Endothelial cell of umbilical vein (primary cell): ENCODE results near the gene HIPK4. TPM values are rescaled to one million over a fixed set of nuclear protein-coding genes. Genes with fewer than 3 reads are reported as not detected.

Experiments used
- BruUV-seq: library from RNA; stranded (reverse); fragments of 400-500 nt; replicated peaks from 2 replicates; lab custom pipeline; 2021; lab: Mats Ljungman, UMichigan
- CTCF ChIA-PET: fragments of 300-600, 350-600 bp; sonication (Branson Sonifier 250); formaldehyde crosslinking; loops from one replicate; lab custom pipeline; 2021; ENCODE audit warnings: antibody characterized with exemption, inconsistent platforms; lab: Charles Lee
- POLR2A ChIA-PET: fragments of 300-600, 350-600 bp; sonication (Branson Sonifier 250); formaldehyde crosslinking; loops from one replicate; lab custom pipeline; 2021; ENCODE audit warnings: antibody characterized with exemption, inconsistent platforms; lab: Charles Lee
- DNase-seq: peaks from one replicate; pipeline ENCODE4 v3.0.0-alpha.2; 2011; ENCODE audit warnings: low read depth, low spot score
- FAIRE-seq: peaks from 2 replicates; lab custom pipeline; 2011; peaks lifted over from hg19 to GRCh38; lab: Jason Lieb, UNC
- H2AFZ ChIP-seq: 2 replicates; pipeline ENCODE4 v1.6.0; 2012; ENCODE audit warnings: low read depth, low read length, control low read depth, inconsistent platforms
- H3K27ac ChIP-seq: 2 replicates; pipeline ENCODE4 v1.5.1; 2011; ENCODE audit warnings: low read depth, mild to moderate bottlenecking, control low read depth, low read length, moderate library complexity; ENCODE audit not compliant: insufficient read depth
- H3K27me3 ChIP-seq, 2 experiments: 2 replicates each; pipeline versions ENCODE4 v1.6.0 to v1.6.1; 2011; ENCODE audit warnings: low read length in 2 of 2, mixed read lengths in 1 of 2; ENCODE audit not compliant: control insufficient read depth in 2 of 2, insufficient read depth in 2 of 2
- H3K36me3 ChIP-seq, 2 experiments: 2 replicates in 1 of 2; 3 replicates in 1 of 2; pipeline ENCODE4 v1.5.1; 2011; ENCODE audit warnings: low read length in 2 of 2, mild to moderate bottlenecking in 1 of 2, moderate library complexity in 1 of 2; ENCODE audit not compliant: control insufficient read depth in 2 of 2, insufficient read depth in 2 of 2; ENCODE audit errors: extremely low read depth in 1 of 2
- H3K4me1 ChIP-seq: 3 replicates; pipeline ENCODE4 v1.5.1; 2011; ENCODE audit warnings: mild to moderate bottlenecking, low read length; ENCODE audit not compliant: control insufficient read depth, insufficient read depth; ENCODE audit errors: extremely low read depth
- H3K4me2 ChIP-seq: 2 replicates; pipeline ENCODE4 v1.6.1; 2011; ENCODE audit warnings: low read length, control low read depth, mixed read lengths; ENCODE audit not compliant: insufficient read depth
- H3K4me3 ChIP-seq, 3 experiments: fragments of 200-600 bp in 1 of 3; sonication (generic), shearing (Covaris generic) in 1 of 3; replicated peaks in 1 of 3; 2 replicates each; pipeline ENCODE4 v1.5.1; 2011 to 2016; ENCODE audit warnings: control low read depth in 3 of 3, low read length in 3 of 3, mild to moderate bottlenecking in 2 of 3, inconsistent platforms in 1 of 3, low read depth in 1 of 3, moderate library complexity in 1 of 3; ENCODE audit not compliant: insufficient read depth in 1 of 3
- H3K79me2 ChIP-seq: 2 replicates; pipeline ENCODE4 v1.6.0; 2012; ENCODE audit warnings: low read length, inconsistent platforms; ENCODE audit not compliant: control insufficient read depth, insufficient read depth
- H3K9ac ChIP-seq: replicated peaks from 2 replicates; pipeline ENCODE3; 2011; ENCODE audit warnings: low read length, control low read depth; ENCODE audit not compliant: insufficient read depth; ENCODE audit errors: extremely low read depth
- H3K9me1 ChIP-seq: replicated peaks from 3 replicates; pipeline ENCODE4 v1.6.0; 2011; ENCODE audit warnings: mild to moderate bottlenecking, low read length; ENCODE audit not compliant: control insufficient read depth, insufficient read depth; ENCODE audit errors: extremely low read depth
- H3K9me3 ChIP-seq: replicated peaks from 2 replicates; pipeline ENCODE4 v1.5.1; 2012; ENCODE audit warnings: low read length, inconsistent platforms; ENCODE audit not compliant: control insufficient read depth, insufficient read depth
- H4K20me1 ChIP-seq: replicated peaks from 2 replicates; pipeline ENCODE3; 2011; ENCODE audit warnings: mild to moderate bottlenecking, low read length; ENCODE audit not compliant: control insufficient read depth, insufficient read depth; ENCODE audit errors: extremely low read depth
- EZH2 ChIP-seq: IDR thresholded peaks from 2 replicates; pipeline ENCODE4 v1.6.1; 2012; ENCODE audit warnings: borderline replicate concordance, low read depth, mild to moderate bottlenecking, moderate library complexity, low read length, inconsistent platforms; ENCODE audit not compliant: severe bottlenecking
- FOS ChIP-seq: IDR thresholded peaks from 2 replicates; pipeline ENCODE4 v1.6.1; 2011; ENCODE audit warnings: mild to moderate bottlenecking, low read length, moderate library complexity, borderline replicate concordance; ENCODE audit not compliant: insufficient read depth
- GATA2 ChIP-seq: IDR thresholded peaks from 2 replicates; pipeline ENCODE4 v1.7.0; 2011; ENCODE audit warnings: low read depth, mild to moderate bottlenecking, moderate library complexity, mixed read lengths, low read length; ENCODE audit not compliant: insufficient read length, insufficient read depth
- JUN ChIP-seq: IDR thresholded peaks from 2 replicates; pipeline ENCODE4 v1.6.1; 2011; ENCODE audit warnings: borderline replicate concordance, low read depth; ENCODE audit not compliant: insufficient read length, insufficient read depth
- MAX ChIP-seq: IDR thresholded peaks from 2 replicates; pipeline ENCODE4 v1.6.1; 2011; ENCODE audit not compliant: insufficient read depth, insufficient read length
- MYC ChIP-seq: IDR thresholded peaks from one replicate; pipeline ENCODE4 v1.6.1; 2011; ENCODE audit warnings: mild to moderate bottlenecking, low read depth, low read length
- POLR2A ChIP-seq: IDR thresholded peaks from 2 replicates; pipeline ENCODE4 v1.6.1; 2012; ENCODE audit warnings: low read depth, mild to moderate bottlenecking, control low read depth, low read length
- POLR2AphosphoS5 ChIP-seq: IDR thresholded peaks from 2 replicates; pipeline ENCODE4 v1.6.1; 2012; ENCODE audit warnings: low read depth, mild to moderate bottlenecking, control low read depth, low read length, moderate library complexity; ENCODE audit not compliant: insufficient read depth
- dilution Hi-C: fragments of 300-500 bp; cut with MboI; formaldehyde crosslinking; loops from one replicate; pipeline ENCODE4 v1.15.0; 2019; ENCODE audit warnings: low sequenced_read_pairs; ENCODE audit not compliant: extremely low pct_ligation_motif_present
- intact Hi-C: fragments of 100-400 bp; cut with micrococcal nuclease; formaldehyde crosslinking; loops from one replicate; pipeline ENCODE4 v1.10.0; 2022
- polyA plus RNA-seq, 4 experiments: library from polyadenylated mRNA; depleted of rRNA in 3 of 4; stranded (reverse) in 3 of 4; unstranded in 1 of 4; fragments of >200 nt; gene quantifications; 2 replicates each; pipeline versions ENCODE4 v1.2.1 to v1.2.3, GENCODE V29; 2011 to 2012; ENCODE audit warnings: missing spikeins in 1 of 4
- total RNA-seq: library from RNA; stranded (reverse); gene quantifications from 2 replicates; pipeline ENCODE4 v1.2.3, GENCODE V29; 2021
- TF ChIP-seq, protein P1 (sequence below), 2 donors: IDR thresholded peaks; 1 replicate in 1 of 2; 2 replicates in 1 of 2; pipeline ENCODE4 v1.5.1; 2011; ENCODE audit warnings: low read length in 2 of 2, mild to moderate bottlenecking in 2 of 2, moderate library complexity in 2 of 2, control low read depth in 1 of 2, inconsistent platforms in 1 of 2, low read depth in 1 of 2; ENCODE audit not compliant: insufficient read depth in 1 of 2; ENCODE audit errors: extremely low read depth in 1 of 2

The HIPK4 gene
- total and polyA plus RNA-seq, 2 donors (not counting 3 experiments of a cell fraction or from before 2014, with no cell fraction given) = 0.12 TPM; not detected in 1

DNA sequence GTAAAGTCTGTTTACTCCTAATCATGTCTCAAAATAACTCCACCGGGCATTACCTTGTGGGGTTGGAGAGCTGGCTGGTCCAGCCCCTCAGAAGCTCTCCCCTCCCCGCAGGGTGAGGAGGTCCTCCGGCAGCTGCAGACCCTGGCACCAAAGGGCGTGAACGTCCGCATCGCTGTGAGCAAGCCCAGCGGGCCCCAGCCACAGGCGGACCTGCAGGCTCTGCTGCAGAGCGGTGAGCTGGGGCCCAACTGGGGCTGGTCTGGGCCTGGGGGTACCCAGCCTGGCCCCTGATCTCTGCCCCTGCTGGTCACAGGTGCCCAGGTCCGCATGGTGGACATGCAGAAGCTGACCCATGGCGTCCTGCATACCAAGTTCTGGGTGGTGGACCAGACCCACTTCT, 20.2 kb downstream of the HIPK4 start:
- no TSS peak for BruUV-seq
- CTCF ChIA-PET = no interaction called here

DNA sequence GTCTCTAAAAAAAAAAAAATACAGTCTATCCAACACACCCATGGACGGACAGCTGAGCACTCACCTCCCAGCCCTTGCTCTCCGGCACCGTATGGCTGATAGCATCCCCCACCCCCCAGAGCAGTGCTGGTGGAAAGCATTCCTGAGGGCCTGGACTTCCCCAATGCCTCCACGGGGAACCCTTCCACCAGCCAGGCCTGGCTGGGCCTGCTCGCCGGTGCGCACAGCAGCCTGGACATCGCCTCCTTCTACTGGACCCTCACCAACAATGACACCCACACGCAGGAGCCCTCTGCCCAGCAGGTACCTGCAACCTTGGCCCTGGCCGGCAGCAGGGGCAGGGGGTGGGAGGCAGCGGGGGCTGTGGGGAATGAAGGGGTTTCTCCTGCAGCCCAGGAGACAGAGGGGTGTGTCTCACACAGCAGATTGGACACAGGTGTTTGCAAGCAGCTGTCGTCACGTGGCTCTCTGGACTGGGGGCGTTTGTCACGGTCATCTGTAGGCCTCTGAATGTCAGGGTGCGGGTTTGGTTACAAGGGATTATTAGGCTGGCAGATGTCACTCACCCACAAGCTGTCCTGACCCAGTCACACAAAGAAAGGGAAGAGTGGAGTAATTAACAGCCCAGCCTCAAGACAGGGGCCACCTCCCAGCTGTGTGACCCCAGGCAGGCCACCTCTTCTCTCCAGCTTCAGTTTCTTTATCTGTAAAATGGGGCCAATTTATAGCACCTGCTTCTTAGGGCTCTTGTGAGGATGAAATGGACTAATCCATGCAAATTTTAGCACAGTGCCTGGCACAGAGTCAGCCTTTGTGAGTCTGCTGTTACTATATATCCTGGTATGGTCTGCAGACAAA, 22.2 kb downstream of the HIPK4 start:
- no peaks in the 10 kb centered on the region for H3K79me2 ChIP-seq
- H2AFZ ChIP-seq = no peak overlapping the region
- FAIRE-seq (no peak), DNase-seq (no peak)
- TF ChIP-seq JUN (no peak), POLR2A (no peak), FOS (no peak), GATA2 (no peak), MYC (no peak), POLR2AphosphoS5 (no peak), MAX (no peak), EZH2 (no peak)
- TF ChIP-seq, protein P1, sequence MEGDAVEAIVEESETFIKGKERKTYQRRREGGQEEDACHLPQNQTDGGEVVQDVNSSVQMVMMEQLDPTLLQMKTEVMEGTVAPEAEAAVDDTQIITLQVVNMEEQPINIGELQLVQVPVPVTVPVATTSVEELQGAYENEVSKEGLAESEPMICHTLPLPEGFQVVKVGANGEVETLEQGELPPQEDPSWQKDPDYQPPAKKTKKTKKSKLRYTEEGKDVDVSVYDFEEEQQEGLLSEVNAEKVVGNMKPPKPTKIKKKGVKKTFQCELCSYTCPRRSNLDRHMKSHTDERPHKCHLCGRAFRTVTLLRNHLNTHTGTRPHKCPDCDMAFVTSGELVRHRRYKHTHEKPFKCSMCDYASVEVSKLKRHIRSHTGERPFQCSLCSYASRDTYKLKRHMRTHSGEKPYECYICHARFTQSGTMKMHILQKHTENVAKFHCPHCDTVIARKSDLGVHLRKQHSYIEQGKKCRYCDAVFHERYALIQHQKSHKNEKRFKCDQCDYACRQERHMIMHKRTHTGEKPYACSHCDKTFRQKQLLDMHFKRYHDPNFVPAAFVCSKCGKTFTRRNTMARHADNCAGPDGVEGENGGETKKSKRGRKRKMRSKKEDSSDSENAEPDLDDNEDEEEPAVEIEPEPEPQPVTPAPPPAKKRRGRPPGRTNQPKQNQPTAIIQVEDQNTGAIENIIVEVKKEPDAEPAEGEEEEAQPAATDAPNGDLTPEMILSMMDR (IDR thresholded peaks at IDR 0.05; ENCODE audit: extremely low read depth in 1 of 2, insufficient read depth in 1 of 2, low read depth in 1 of 2, low read length in 2 of 2) = no peak
- ChIA-PET POLR2A (no interaction called here), CTCF (no interaction called here)
- no peaks in the 10 kb centered on the region for H3K9me1 ChIP-seq
- no peaks in the 10 kb centered on the region for H4K20me1 ChIP-seq
- dilution Hi-C loops (no loop called here), intact Hi-C loops (loop anchor here (5.0 kb wide), 1 partner anchor 34 kb away; no protein-coding TSS in a partner anchor)
- H3K4me1 ChIP-seq = peaks cover 3% of the 10 kb centered on the region
- peaks cover 0 to 11% of the 10 kb centered on the region in 2 experiments for H3K36me3 ChIP-seq
- H3K27me3 ChIP-seq = no peaks in the 10 kb centered on the region
- no peak overlapping the region for H3K4me3 ChIP-seq
- H3K9me3 ChIP-seq = no peaks in the 10 kb centered on the region
- no peak overlapping the region for H3K9ac ChIP-seq
- H3K27ac ChIP-seq = no peak overlapping the region
- BruUV-seq = no TSS peak
- no peak overlapping the region for H3K4me2 ChIP-seq

More for the DNA sequence above, 20.2 kb downstream of the HIPK4 start:
- Histone ChIP-seq H3K4me2 (no peak overlapping the region), H3K27me3 (no peaks in the 10 kb centered on the region), H3K9me3 (no peaks in the 10 kb centered on the region), H2AFZ (no peak overlapping the region), H3K9ac (no peak overlapping the region), H3K79me2 (no peaks in the 10 kb centered on the region), H4K20me1 (no peaks in the 10 kb centered on the region), H3K4me1 (peaks cover 3% of the 10 kb centered on the region), H3K9me1 (no peaks in the 10 kb centered on the region), H3K36me3 (peaks cover 0 to 11% of the 10 kb centered on the region in 2 experiments), H3K27ac (no peak overlapping the region), H3K4me3 (no peak overlapping the region)
- DNase-seq (no peak), FAIRE-seq (no peak)
- TF ChIP-seq JUN (no peak), FOS (no peak), EZH2 (no peak), GATA2 (no peak), POLR2AphosphoS5 (no peak)
- POLR2A ChIA-PET = no interaction called here
- intact Hi-C loops (loop anchor here (5.0 kb wide), 1 partner anchor 33 kb away; no protein-coding TSS in a partner anchor), dilution Hi-C loops (no loop called here)
